ENCODE data around the gene SAA1. TPM values are rescaled to one million over a fixed set of nuclear protein-coding genes. Genes with fewer than 3 reads are reported as not detected.
"Not testable (repeated sequence)": the region's sequence is repeated elsewhere in the genome, so short reads cannot be mapped to it uniquely, and the experiment has no call there.

SAA1 gene
- total and polyA plus RNA-seq, 9 donors = 1.1 to 14.4 (median 3.3) TPM; not detected in 1

DNA sequence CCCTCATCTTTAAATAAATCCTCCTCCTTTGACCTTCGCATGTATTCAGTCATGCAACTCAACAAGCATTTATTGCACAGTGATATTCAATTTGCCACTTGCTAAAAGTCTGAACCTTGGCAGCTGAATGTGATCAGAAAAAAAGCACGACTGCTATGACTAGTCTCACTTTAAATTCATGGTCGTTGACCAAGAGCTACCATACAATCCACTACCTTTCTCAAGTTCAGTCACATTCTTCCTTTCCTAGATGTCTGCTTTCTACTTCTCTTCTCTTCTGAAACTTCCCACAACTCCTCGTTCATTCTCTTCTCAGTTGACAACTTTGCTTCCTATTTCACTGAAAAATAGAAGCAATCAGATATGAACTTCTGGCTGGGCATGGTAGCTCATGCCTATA, 2.0 kb upstream of the SAA1 start:
- Histone ChIP-seq H3K4me1 (ENCODE audit: insufficient read depth) (no peaks in the 10 kb centered on the region), H3K27me3 (no peaks in the 10 kb centered on the region), H3K9me3 (no peaks in the 10 kb centered on the region), H3K4me3 (no peak overlapping the region), H3K36me3 (no peaks in the 10 kb centered on the region), H3K27ac (no peak overlapping the region)
- intact Hi-C loops (cut with DNase I) = no loop called here
- WGBS, 3 donors = 73 to 78% (median 77%) methylated on average over 4 of the region's 4 CpGs
- no peak for TF ChIP-seq EP300 (IDR thresholded peaks at IDR 0.05)
- no peak for TF ChIP-seq POLR2A (IDR thresholded peaks at IDR 0.05)
- TF ChIP-seq, protein P1, sequence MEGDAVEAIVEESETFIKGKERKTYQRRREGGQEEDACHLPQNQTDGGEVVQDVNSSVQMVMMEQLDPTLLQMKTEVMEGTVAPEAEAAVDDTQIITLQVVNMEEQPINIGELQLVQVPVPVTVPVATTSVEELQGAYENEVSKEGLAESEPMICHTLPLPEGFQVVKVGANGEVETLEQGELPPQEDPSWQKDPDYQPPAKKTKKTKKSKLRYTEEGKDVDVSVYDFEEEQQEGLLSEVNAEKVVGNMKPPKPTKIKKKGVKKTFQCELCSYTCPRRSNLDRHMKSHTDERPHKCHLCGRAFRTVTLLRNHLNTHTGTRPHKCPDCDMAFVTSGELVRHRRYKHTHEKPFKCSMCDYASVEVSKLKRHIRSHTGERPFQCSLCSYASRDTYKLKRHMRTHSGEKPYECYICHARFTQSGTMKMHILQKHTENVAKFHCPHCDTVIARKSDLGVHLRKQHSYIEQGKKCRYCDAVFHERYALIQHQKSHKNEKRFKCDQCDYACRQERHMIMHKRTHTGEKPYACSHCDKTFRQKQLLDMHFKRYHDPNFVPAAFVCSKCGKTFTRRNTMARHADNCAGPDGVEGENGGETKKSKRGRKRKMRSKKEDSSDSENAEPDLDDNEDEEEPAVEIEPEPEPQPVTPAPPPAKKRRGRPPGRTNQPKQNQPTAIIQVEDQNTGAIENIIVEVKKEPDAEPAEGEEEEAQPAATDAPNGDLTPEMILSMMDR (IDR thresholded peaks at IDR 0.05) = no peak
- no peak for DNase-seq

- no peak for DNase-seq
- 66 to 71% (median 70%) methylated on average over 1 of the region's 1 CpG for WGBS, 3 donors
- intact Hi-C loops (cut with DNase I) = no loop called here
These were observed 1.1 kb upstream of the SAA1 start for GRCh38 chr11:18264677-18265555.

GRCh38 chr11:18267335-18268133, 1.5 kb downstream of the SAA1 start:
- intact Hi-C loops (cut with DNase I); H3K36me3 ChIP-seq; H3K27me3 ChIP-seq; DNase-seq; H3K9me3 ChIP-seq; H3K4me1 ChIP-seq (ENCODE audit: insufficient read depth); H3K4me3 ChIP-seq; H3K27ac ChIP-seq: not testable (repeated sequence)
- 67 to 91% (median 90%) methylated on average over 4 to 7 of the region's 10 CpGs for WGBS, 3 donors

More at GRCh38 chr11:18264677-18265555, 1.1 kb upstream of the SAA1 start:
- Histone ChIP-seq H3K4me1 (ENCODE audit: insufficient read depth) (no peaks in the 10 kb centered on the region), H3K27ac (no peak overlapping the region), H3K9me3 (no peaks in the 10 kb centered on the region), H3K27me3 (no peaks in the 10 kb centered on the region), H3K4me3 (no peak overlapping the region), H3K36me3 (no peaks in the 10 kb centered on the region)
- TF ChIP-seq, protein P1 (IDR thresholded peaks at IDR 0.05) = no peak
- no peak for TF ChIP-seq EP300 (IDR thresholded peaks at IDR 0.05)
- TF ChIP-seq POLR2A (IDR thresholded peaks at IDR 0.05) = no peak

DNA sequence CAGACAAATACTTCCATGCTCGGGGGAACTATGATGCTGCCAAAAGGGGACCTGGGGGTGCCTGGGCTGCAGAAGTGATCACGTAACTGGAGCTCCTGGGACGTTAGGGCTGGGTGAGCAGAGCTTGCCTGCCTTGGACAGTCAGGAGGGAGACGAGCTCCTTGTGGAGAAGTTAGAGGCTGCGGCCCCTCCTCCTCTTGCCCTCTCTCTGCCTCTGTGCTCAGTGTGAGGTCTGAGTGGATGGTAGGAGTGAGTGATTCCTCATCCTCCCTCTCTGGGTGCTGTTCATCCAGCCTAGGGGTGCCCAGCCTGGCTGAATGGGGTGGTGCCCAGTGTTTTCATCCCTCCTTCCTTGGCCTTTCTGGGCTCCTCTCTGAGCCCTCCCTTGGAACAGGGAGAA, 3.2 kb downstream of the SAA1 start:
- H3K27me3 ChIP-seq; H3K4me1 ChIP-seq (ENCODE audit: insufficient read depth); H3K9me3 ChIP-seq; DNase-seq; H3K4me3 ChIP-seq; H3K36me3 ChIP-seq; intact Hi-C loops (cut with DNase I); H3K27ac ChIP-seq: not testable (repeated sequence)
- WGBS, 3 donors = 41 to 71% (median 53%) methylated on average over 1 to 3 of the region's 5 CpGs

GRCh38 chr11:18270102-18270501, 4.0 kb downstream of the SAA1 start:
- TF ChIP-seq EP300 (IDR thresholded peaks at IDR 0.05) = no peak
- TF ChIP-seq POLR2A (IDR thresholded peaks at IDR 0.05) = no peak
- TF ChIP-seq, protein P1 (IDR thresholded peaks at IDR 0.05) = no peak
- WGBS, 3 donors = 59 to 65% (median 62%) methylated on average over 4 of the region's 4 CpGs

More at GRCh38 chr11:18270102-18270501, 4.0 kb downstream of the SAA1 start:
- no peak overlapping the region for H3K4me3 ChIP-seq
- no peaks in the 10 kb centered on the region for H3K4me1 ChIP-seq (ENCODE audit: insufficient read depth)
- H3K36me3 ChIP-seq = no peaks in the 10 kb centered on the region
- DNase-seq = no peak
- H3K27me3 ChIP-seq = no peaks in the 10 kb centered on the region
- H3K27ac ChIP-seq = no peak overlapping the region
- intact Hi-C loops (cut with DNase I) = no loop called here
- no peaks in the 10 kb centered on the region for H3K9me3 ChIP-seq

Measured in ovary (tissue), 9 donors.